PC-3 (cell line): Measurements from ENCODE around the gene CCDC112. TPM values are rescaled to one million over a fixed set of nuclear protein-coding genes. Genes with fewer than 3 reads are reported as not detected.
"Not testable (repeated sequence)": the region's sequence is repeated elsewhere in the genome, so short reads cannot be mapped to it uniquely, and the experiment has no call there.

Experiments used
- ATAC-seq: fragments of 200-7000 bp; cut with Tn5 transposase; 2 replicates; pipeline ENCODE4 v1.9.1; 2020; ENCODE audit warnings: mild to moderate bottlenecking, moderate library complexity
- BruUV-seq: library from RNA; stranded (reverse); fragments of 400-500 nt; replicated peaks from 2 replicates; lab custom pipeline; 2021; lab: Mats Ljungman, UMichigan
- CTCF ChIA-PET: fragments of 300-600 bp; sonication (Branson Sonifier 250); formaldehyde crosslinking; loops from one replicate; lab custom pipeline; 2022; ENCODE audit warnings: antibody characterized with exemption; lab: Charles Lee
- POLR2A ChIA-PET: fragments of 300-600 bp; sonication (Branson Sonifier 250); formaldehyde crosslinking; loops from one replicate; lab custom pipeline; 2022; ENCODE audit warnings: antibody characterized with exemption; ENCODE audit not compliant: unreplicated experiment; lab: Charles Lee
- DNase-seq: peaks from one replicate; pipeline ENCODE4 v3.0.0-alpha.2; 2015
- H2AFZ ChIP-seq: fragments of 300-600 bp; sonication (generic); 2 replicates; pipeline ENCODE4 v1.6.0; 2016; ENCODE audit warnings: antibody characterized with exemption, low read length
- H3F3A ChIP-seq: fragments of 300-600 bp; sonication (generic); one replicate; pipeline ENCODE4 v1.6.0; 2017; ENCODE audit warnings: antibody characterized with exemption, low read length, control low read depth, mild to moderate bottlenecking; ENCODE audit not compliant: unreplicated experiment
- H3K27ac ChIP-seq: fragments of 300-600 bp; sonication (generic); 2 replicates; pipeline ENCODE4 v1.5.1; 2016; ENCODE audit warnings: mild to moderate bottlenecking, low read length
- H3K27me3 ChIP-seq: fragments of 300-600 bp; sonication (generic); 2 replicates; pipeline ENCODE4 v1.6.1; 2016; ENCODE audit warnings: low read length, mixed read lengths
- H3K36me3 ChIP-seq: fragments of 300-600 bp; sonication (generic); 2 replicates; pipeline ENCODE4 v1.6.1; 2016; ENCODE audit warnings: low read depth, mixed run types, low read length, mixed read lengths
- H3K4me1 ChIP-seq: fragments of 300-600 bp; sonication (generic); 2 replicates; pipeline ENCODE4 v1.5.1; 2016; ENCODE audit warnings: low read length; ENCODE audit not compliant: insufficient read depth
- H3K4me2 ChIP-seq: fragments of 300-600 bp; sonication (generic); 2 replicates; pipeline ENCODE4 v1.6.0; 2016; ENCODE audit warnings: low read length
- H3K4me3 ChIP-seq: fragments of 300-600 bp; sonication (generic); 2 replicates; pipeline ENCODE4 v1.5.1; 2016; ENCODE audit warnings: mild to moderate bottlenecking, low read length, mixed read lengths
- H3K79me2 ChIP-seq: fragments of 300-600 bp; sonication (generic); 2 replicates; pipeline ENCODE4 v1.6.1; 2017; ENCODE audit warnings: low read length, mixed read lengths
- H3K9ac ChIP-seq: fragments of 300-600 bp; sonication (generic); 2 replicates; pipeline ENCODE4 v1.6.0; 2016; ENCODE audit warnings: mild to moderate bottlenecking, low read length
- H3K9me2 ChIP-seq: fragments of 300-600 bp; sonication (generic); replicated peaks from 2 replicates; pipeline ENCODE4 v1.6.1; 2016; ENCODE audit warnings: mixed run types, low read length, mixed read lengths
- H3K9me3 ChIP-seq: fragments of 300-600 bp; sonication (generic); 2 replicates; pipeline ENCODE4 v1.6.1; 2016; ENCODE audit warnings: low read length, mixed read lengths
- H4K20me1 ChIP-seq: fragments of 300-600 bp; sonication (generic); 2 replicates; pipeline ENCODE4 v1.6.1; 2016; ENCODE audit warnings: low read length, mixed read lengths
- CTCF ChIP-seq: fragments of 300-600 bp; sonication (generic); conservative IDR thresholded peaks from 2 replicates; pipeline ENCODE4 v1.5.1; 2017; ENCODE audit warnings: antibody characterized with exemption, low read depth, mild to moderate bottlenecking, low read length
- EZH2 ChIP-seq: fragments of 300-600 bp; sonication (generic); IDR thresholded peaks from one replicate; pipeline ENCODE4 v1.6.1; 2017; ENCODE audit warnings: antibody characterized with exemption, mild to moderate bottlenecking, low read length; ENCODE audit not compliant: unreplicated experiment
- EZH2phosphoT487 ChIP-seq: fragments of 300-600 bp; sonication (generic); IDR thresholded peaks from 2 replicates; pipeline ENCODE4 v1.6.1; 2018; ENCODE audit warnings: mild to moderate bottlenecking, antibody characterized with exemption, low read length, borderline replicate concordance
- intact Hi-C: fragments of 100-400 bp; cut with micrococcal nuclease; formaldehyde crosslinking; loops from 2 replicates; pipeline ENCODE4 v1.9.0; 2023
- total RNA-seq: library from RNA; depleted of rRNA; stranded (reverse); fragments of >200 nt; gene quantifications from 2 replicates; pipeline ENCODE4 v1.2.3, GENCODE V29; 2014

CCDC112 gene
- total RNA-seq, 1 experiment from 2014 or later, result 6.9 TPM

GRCh38 chr5:115262011-115262320 lies 34.5 kb downstream of the CCDC112 start:
- CTCF ChIA-PET, result no interaction called here
- no peaks in the 10 kb centered on the region for H3K27me3 ChIP-seq
- no peaks in the 10 kb centered on the region for H3K9me3 ChIP-seq
- POLR2A ChIA-PET, result no interaction called here
- H4K20me1 ChIP-seq, result peaks cover 14% of the 10 kb centered on the region
- intact Hi-C loops, result no loop called here
- H2AFZ ChIP-seq, result peak overlapping the region; percentile 97
- peak overlapping the region; percentile 56 for H3K27ac ChIP-seq
- DNase-seq, result peak; percentile 23
- H3K36me3 ChIP-seq, result no peaks in the 10 kb centered on the region
- TF ChIP-seq EZH2phosphoT487, result no peak
- TF ChIP-seq EZH2, result no peak
- TF ChIP-seq CTCF, result no peak
- H3K4me1 ChIP-seq, result peaks cover 21% of the 10 kb centered on the region
- peak overlapping the region; percentile 85 for H3K9ac ChIP-seq
- peaks cover 56% of the 10 kb centered on the region for H3K79me2 ChIP-seq
- peak; percentile 54 for ATAC-seq
- H3K4me2 ChIP-seq, result peak overlapping the region; percentile 97
- H3K4me3 ChIP-seq, result peak overlapping the region; percentile 93
- BruUV-seq, result no TSS peak
- no peaks in the 10 kb centered on the region for H3K9me2 ChIP-seq
- no peaks in the 10 kb centered on the region for H3F3A ChIP-seq

- peaks cover 73% of the 10 kb centered on the region for H3K79me2 ChIP-seq
- peak overlapping the region; percentile 93 for H3K4me3 ChIP-seq
- no peaks in the 10 kb centered on the region for H3F3A ChIP-seq
- ChIA-PET POLR2A (no interaction called here), CTCF (no interaction called here)
- no peak overlapping the region for H2AFZ ChIP-seq
- DNase-seq (no peak), ATAC-seq (no peak)
- H3K27ac ChIP-seq, result no peak overlapping the region
- H3K9me3 ChIP-seq, result no peaks in the 10 kb centered on the region
- intact Hi-C loops, result no loop called here
- no peak overlapping the region for H3K9ac ChIP-seq
- no peak for TF ChIP-seq EZH2
- no peak for TF ChIP-seq CTCF
- no peak for TF ChIP-seq EZH2phosphoT487
- no peaks in the 10 kb centered on the region for H3K36me3 ChIP-seq
- no peaks in the 10 kb centered on the region for H3K9me2 ChIP-seq
- peak overlapping the region; percentile 97 for H3K4me2 ChIP-seq
- H4K20me1 ChIP-seq, result peaks cover 14% of the 10 kb centered on the region
- H3K27me3 ChIP-seq, result no peaks in the 10 kb centered on the region
- no TSS peak for BruUV-seq
- peaks cover 21% of the 10 kb centered on the region for H3K4me1 ChIP-seq
These were observed 36.2 kb downstream of the CCDC112 start for GRCh38 chr5:115260248-115260647.

GRCh38 chr5:115257981-115258380 lies 38.5 kb downstream of the CCDC112 start:
- ChIA-PET CTCF (no interaction called here), POLR2A (no interaction called here)
- DNase-seq (no peak), ATAC-seq (no peak)
- H3K79me2 ChIP-seq, result peaks cover 96% of the 10 kb centered on the region
- no peak overlapping the region for H3K9ac ChIP-seq
- no peaks in the 10 kb centered on the region for H3K9me2 ChIP-seq
- TF ChIP-seq EZH2phosphoT487, result no peak
- TF ChIP-seq EZH2, result no peak
- no peak for TF ChIP-seq CTCF
- intact Hi-C loops, result no loop called here
- H3K27me3 ChIP-seq, result no peaks in the 10 kb centered on the region
- peaks cover 14% of the 10 kb centered on the region for H4K20me1 ChIP-seq
- H3K27ac ChIP-seq, result no peak overlapping the region
- no peaks in the 10 kb centered on the region for H3K36me3 ChIP-seq
- no peak overlapping the region for H2AFZ ChIP-seq
- no TSS peak for BruUV-seq
- H3F3A ChIP-seq, result no peaks in the 10 kb centered on the region
- peaks cover 15% of the 10 kb centered on the region for H3K4me1 ChIP-seq
- no peaks in the 10 kb centered on the region for H3K9me3 ChIP-seq
- H3K4me2 ChIP-seq, result no peak overlapping the region
- no peak overlapping the region for H3K4me3 ChIP-seq

GRCh38 chr5:115249379-115249778 lies 47.1 kb downstream of the CCDC112 start:
- H3K36me3 ChIP-seq, result peaks cover 21% of the 10 kb centered on the region
- POLR2A ChIA-PET, result not testable (repeated sequence)

More at GRCh38 chr5:115249379-115249778, 47.1 kb downstream of the CCDC112 start:
- BruUV-seq, H3K9ac ChIP-seq, H2AFZ ChIP-seq, H3K27me3 ChIP-seq, ATAC-seq, H3F3A ChIP-seq, H4K20me1 ChIP-seq, CTCF ChIA-PET, H3K9me3 ChIP-seq, H3K4me1 ChIP-seq, H3K27ac ChIP-seq, H3K4me3 ChIP-seq, H3K4me2 ChIP-seq, H3K9me2 ChIP-seq: not testable (repeated sequence)
- intact Hi-C loops, result loop anchor here (5.0 kb wide), 1 partner anchor 77 kb away; no protein-coding TSS in a partner anchor
- DNase-seq, result peak; percentile 25
- H3K79me2 ChIP-seq, result peaks cover 32% of the 10 kb centered on the region
